NOMO-1 treated with DMSO at 0.1 percent for 48 hours (cell line): Measurements from ENCODE around the gene TXK.

Experiments
- DNase-seq: peaks from one replicate; lab custom pipeline; 2025; ENCODE audit not compliant: unreplicated experiment; lab: John Stamatoyannopoulos, UW

The TXK gene

DNA sequence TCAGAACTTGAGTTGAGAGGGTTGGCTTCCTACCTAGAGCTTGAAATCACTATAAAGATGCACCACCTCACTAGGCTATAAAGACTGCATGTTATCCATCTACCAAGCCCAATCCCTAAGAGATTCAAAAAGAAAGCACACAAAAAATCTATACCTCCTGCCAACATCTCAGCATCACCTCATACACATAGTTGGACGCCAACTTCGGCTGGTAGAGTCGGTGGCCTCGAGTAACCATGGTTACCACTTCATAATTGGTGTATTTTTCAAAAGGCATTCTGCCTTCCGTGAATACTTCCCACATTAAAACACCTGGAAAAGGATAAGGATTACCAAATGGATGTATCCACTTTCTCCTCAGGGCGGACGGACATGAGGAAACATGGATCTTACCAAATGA, 4.5 kb upstream of the TXK start:
- DNase-seq: no peak

DNA sequence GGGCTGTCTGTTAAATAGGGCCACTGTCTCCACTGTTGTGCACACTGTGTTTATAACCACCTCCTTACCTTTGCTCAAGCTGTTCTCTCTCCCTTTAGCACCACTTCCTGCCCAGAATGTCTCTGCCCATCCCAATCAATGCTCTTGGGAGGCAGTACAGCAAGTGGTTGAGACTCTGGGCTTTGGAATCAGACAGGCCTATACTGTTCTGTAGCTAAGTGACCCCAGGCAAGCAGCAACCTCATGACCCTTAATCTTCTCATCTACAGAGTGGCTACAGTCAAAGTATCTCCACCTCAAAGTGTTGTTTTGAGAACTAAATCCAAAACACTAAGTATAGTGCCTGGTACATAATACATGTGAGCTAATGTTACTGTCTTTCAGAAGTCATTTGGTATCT, 3.8 kb upstream of the TXK start:
- no peak for DNase-seq

DNA sequence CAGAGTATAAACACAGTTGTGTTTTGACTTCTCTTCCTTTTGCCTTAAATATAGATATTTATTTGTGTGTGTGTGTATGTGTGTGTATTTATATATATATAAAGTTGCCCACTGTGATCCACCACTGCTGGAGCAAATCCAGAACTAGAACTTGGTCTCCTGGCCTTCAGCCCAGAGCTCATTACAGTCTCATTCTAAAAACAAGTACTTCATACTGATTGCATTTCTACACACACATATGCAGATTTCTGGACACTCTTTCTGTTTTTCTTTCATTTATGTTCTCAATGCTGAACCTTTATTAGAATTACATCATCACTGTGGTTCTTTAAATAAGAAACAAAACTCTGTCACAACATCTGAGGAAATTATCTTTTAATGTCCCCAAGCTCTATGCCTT, 381 bp downstream of the TXK start:
- peak; percentile 41 for DNase-seq

DNA sequence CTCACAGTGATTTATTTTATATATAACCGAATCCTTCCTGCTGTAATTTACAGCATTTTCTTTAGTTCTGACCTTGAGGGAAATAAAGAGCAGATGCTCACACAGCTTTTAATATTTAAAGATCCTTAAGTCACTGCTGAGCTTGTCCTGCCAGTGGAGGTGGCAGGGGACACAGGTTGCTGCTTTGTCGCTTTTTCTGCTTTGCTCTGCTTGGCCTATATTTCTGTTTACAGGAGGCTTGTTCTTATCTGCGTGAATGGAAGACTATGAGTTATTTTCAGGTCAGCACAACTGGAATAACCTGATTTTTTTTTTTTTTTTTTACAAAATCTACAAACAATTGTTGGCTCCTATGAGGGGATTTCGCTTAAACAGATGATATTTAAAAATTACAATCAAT, 2.3 kb downstream of the TXK start:
- no peak for DNase-seq

DNA sequence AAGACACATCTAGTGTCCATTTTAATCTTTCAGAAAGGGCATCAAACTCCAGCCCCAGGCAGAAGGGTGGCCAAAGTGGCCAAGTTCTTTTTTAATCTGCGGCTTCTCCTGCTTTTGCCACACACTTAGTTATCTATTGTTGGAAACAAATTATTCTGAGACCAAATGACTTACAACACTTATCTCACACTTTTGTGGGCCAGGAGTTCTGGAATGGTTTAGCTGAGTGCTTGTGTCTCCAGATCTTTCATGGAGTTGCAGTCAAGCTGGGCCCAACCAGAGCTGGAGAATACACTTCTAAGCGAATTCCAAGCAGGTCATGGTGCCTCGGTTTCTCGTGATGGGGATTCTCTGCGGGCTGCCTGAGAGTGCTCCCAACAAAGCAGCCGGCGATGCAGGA, 4.0 kb downstream of the TXK start:
- no peak for DNase-seq

DNA sequence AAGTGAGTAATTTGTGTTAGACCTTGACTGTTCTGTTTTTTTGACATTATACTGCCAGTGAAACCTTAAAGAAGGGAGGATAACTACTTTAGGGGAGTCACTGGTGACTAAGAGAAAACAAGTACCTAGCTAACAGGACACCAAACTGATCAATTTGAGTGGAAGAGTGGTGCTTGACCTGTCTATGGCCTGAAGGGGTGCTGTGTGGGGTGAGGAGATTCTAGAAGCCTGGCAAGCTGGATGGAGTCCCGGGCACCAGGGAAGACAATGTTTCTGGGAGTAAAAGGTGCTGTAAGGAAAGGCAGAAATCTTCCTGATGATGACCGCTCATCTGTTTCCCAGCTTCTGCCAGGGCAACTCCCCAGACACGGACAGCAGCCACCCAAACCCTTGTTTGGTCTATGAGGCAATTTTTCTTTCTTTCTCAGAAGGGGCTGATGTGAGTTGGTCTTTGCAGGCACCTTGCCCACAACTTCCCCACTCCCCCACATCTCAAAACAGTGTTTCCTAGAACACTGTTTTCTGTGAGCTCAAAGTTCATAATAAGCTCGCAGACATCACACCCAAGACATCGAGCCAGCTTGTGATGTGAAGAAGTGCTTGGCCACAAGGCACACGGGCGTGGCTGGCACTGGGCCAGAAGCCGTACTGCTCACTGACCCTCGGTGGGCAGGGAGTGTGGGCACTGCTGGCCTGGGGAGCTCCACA, 4.6 kb downstream of the TXK start:
- DNase-seq: no peak

DNA sequence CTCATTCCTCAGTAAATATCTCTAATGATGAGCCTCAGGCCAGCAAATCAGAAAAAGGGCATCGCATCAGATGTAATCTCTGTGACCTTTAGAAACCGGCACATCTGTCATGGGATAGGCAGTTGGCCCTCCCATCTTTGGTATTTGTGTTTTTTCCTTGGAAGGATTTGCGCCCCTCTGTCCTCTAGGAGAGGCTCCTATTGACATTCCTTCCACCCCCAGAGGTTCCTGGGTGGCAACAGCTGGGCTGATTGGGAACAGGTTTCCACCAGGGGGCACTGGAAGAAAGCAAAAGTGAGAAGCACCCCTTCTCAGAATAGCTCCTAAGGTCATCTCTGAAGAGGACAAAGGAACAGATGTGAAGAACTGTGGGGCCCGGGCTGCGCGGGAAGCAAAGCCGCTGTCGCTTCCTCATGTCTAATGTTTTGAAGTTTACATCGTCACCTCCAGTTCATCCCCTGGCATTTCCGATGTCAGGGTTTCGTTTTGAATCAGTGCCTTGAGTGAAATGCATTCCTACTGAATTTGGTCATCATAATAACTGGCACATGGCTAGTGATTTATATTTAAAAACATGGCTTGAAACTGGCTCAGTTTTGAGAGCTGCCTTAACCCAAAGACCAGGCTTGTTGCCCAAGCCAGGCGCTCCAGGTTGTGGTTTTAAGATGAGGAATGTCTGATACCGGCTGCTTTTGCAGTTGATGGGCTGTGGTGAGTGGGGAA, 6.2 kb downstream of the TXK start:
- DNase-seq: peak; percentile 65

DNA sequence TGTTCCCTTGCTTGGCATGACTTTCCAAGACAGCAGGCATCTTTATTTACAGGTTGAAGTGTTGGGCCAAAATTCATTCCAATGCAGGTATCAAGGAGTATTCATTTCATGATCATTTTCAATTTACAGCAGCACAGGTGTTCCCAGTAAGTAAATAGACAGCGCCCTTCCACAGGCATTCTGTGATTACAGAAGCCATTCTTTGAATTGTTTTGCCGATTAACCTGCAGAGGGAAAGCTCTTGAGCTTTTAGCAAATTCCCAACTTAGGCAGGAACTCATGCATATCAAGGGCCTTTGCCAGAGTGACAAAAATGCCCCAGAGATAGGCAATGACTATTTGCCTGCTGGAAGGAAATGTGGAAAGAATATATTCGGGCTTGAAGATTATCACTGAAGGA, 6.8 kb downstream of the TXK start:
- no peak for DNase-seq

DNA sequence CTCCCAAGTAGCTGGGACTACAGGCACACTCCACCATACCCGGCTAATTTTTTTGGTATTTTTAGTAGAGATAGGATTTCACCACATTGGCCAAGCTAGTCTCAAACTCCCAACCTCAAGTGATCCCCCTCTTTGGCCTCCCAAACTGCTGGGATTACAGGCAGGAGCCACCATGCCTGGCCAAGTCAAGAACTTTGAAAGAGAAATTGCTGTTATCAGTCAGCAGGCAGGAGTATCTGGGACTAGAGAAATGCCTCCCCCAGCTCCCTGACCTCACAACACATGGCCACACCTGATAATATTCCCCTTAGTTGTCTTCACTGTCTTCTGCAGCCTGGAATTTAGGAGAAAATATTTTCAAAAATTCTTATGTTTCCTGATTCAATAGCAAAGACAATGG, 7.4 kb downstream of the TXK start:
- DNase-seq: no peak

DNA sequence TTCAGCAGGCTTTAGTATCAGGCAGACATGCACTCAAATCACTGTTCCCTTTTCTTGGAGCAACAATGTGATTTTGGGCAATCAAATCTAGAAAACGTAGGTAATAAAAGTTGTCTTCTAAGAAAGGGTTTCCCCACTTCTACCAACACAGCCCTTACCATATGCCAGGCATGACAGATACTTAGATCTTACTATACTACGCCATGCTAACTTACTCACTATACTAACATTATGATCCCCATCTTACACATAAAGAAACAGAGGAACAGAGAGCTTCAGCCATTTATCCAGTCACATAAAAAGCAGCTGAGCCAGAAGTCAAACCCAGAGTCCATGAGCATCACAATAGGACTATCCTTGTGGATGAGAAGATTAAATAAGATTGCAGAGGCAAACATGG, 9.2 kb downstream of the TXK start:
- no peak for DNase-seq

DNA sequence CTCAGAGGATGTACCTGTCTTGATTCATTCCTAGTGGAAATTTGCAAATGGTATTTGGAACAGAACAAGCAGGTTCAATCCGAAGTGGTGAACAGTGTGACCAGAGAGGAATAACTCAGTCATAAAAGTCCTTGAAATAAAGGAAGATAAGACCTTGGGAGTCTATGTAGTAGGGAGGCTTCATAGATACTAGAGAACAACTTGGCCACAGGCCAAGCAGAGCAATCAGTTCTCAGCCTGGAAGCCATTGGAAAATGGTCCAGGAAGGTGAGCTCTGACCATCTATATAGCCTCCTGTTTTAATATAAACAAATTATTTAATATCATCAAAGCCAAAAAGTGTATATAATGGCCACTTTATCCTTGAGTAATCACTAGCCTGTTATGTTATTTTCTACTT, 11.3 kb downstream of the TXK start:
- no peak for DNase-seq

DNA sequence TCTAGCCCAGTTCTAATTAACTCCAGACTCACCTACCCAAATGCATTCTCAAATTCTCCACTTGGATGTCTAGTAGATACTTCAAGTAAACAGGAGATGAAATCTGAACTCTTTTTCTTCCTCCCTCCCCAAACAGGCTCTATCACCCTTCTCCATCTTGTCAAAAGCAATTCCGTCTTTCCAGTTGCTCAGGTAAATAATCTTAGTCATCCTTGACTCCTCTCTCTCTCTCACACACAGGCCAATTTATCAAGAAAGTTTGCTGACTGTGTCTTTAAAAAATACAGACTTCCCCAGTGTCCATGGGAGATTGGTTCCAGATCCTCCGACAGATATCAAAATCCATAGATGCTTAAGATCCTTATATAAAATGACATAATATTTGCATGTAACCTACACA, 12.9 kb downstream of the TXK start:
- no peak for DNase-seq

DNA sequence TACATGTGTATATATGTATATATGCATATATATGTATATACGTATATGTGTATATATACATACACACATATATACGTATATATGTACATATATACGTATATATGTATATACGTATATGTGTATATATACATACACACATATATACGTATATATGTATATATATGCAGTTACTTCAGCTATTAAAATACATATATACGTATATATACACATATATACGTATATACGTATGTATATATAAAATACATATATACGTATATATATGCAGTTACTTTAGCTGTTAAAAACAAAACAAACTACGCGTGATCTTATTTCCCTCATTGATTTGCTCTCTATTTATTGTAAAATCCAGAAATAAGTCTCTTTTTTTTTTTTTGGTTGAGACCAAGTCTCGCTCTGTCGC, 13.9 kb downstream of the TXK start:
- no peak for DNase-seq

DNA sequence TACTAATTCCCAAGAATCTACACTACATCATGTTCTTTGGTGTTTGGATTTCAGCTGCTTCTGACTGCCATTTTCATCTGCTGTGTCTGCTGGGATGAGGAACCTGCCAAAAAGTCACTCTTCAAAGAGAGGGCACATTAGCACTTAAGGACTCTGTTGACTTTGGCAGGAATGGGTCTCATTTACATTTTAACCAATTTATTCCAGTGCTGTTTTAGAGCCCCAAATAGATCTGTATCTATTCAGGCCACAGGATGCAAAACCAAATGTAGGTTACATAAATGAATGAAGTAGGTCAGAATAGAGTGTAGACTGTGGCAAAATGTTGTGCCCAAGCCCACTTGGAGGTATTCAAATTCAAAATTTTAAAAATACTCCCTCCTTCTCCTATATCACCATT, 14.4 kb downstream of the TXK start:
- no peak for DNase-seq

DNA sequence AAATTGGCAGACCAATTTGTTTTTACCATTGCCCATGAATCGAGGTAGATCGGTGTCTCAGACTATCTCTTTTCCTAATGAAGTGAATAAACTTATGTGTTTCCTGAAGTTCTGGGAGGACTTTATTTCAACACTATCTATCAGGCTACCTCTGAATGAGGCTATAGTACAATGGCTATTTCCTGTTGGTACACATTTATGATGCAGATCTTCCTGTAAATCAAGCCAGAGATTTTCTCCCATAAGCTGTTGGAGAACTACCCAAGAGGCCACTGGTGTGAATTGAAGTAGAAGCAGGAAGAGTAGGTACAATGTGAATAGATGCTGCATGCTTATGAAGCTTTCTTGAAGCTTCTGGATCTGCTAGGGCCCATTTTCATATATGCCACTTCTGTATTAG, 16.0 kb downstream of the TXK start:
- no peak for DNase-seq

DNA sequence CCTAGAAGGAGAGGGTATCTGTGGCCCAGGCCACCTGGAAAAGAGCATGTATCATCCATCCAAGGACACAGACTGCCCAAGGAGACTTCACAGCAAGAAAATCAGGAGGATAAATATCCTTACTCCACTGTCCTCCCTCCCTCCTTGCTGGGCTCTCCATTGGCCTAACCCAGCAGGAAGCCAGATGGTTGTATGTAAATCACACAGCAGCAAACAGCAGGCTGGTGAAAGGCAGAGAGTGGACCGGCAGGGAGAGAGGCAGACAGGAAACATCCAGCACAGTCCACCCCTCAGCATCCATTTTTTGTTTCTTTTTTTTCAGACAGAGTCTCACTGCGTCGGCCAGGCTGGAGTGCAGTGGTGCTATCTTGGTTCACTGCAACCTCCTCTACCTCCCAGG, 17.5 kb downstream of the TXK start:
- no peak for DNase-seq

DNA sequence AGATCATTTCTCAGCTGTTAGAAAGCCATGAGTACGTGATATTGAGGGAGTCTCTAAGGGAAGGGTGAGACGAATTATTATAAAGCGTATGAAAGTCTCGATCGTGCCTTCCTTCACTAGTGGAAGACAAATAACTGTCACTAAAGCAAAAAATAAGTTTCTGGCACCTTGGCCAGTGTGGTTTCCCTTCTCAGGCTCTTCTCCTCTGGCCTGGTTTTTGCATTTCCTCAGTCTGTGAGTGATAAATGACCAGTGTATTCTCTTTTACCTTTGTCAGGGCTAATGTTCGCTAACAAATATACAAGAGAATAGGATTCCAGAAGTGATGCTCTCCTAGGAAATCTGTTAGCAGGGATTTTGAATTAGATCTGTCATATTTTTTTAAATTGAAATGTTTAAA, 19.6 kb downstream of the TXK start:
- no peak for DNase-seq

DNA sequence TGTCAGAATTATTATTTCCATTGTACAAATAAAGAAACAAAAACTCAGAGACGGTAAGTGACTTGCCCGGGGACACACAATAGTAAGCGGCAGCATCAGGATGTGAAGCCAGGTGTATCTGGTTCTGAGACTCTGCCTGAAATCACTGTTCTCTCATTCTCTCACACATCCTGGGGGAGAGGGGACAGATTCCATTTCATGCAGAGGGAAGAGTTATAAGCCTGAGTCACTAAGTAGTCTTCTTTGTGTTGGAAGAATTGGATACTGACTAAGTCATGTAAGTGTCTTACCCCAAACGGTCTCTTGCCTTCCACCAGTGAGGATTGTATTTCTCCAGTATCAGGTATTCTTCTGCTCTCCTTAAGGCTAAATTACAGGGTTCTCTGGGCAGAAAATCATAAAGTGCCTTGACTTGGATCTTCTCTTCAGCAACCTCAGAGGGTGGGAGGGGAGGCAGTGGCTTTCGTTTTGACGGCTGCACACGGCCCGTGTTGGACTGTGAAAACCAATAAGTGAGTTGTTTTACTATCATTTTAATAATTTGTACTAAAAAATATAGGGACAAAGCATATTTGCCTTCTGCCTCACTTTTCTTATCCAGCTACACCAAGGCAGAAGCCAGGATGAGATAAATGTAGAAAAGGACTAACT, 21.9 kb downstream of the TXK start:
- DNase-seq: no peak

DNA sequence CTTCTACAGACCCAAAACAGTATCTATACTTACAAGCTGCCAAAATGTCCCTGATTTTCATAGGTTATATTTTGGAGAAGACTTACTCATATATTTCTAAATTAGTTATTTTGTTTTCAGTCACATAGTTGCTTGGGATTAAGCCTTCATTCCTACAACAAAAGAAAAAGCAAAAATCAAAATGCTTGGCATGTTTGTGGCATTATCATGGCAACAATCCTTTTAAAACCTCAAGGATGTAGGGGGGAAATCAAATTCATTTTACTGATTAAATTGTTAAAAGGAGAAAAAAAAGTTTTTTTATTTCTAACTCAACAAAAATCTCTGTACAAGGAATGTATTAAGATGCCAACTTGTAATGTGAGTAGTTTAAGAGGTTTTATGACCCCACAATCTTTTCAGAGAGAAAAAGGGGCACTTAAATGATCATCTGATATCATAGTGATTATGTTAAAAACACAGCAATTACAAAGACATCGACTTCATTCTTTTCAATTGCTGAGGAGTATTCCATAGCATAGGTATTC, 23.5 kb downstream of the TXK start:
- DNase-seq: no peak

DNA sequence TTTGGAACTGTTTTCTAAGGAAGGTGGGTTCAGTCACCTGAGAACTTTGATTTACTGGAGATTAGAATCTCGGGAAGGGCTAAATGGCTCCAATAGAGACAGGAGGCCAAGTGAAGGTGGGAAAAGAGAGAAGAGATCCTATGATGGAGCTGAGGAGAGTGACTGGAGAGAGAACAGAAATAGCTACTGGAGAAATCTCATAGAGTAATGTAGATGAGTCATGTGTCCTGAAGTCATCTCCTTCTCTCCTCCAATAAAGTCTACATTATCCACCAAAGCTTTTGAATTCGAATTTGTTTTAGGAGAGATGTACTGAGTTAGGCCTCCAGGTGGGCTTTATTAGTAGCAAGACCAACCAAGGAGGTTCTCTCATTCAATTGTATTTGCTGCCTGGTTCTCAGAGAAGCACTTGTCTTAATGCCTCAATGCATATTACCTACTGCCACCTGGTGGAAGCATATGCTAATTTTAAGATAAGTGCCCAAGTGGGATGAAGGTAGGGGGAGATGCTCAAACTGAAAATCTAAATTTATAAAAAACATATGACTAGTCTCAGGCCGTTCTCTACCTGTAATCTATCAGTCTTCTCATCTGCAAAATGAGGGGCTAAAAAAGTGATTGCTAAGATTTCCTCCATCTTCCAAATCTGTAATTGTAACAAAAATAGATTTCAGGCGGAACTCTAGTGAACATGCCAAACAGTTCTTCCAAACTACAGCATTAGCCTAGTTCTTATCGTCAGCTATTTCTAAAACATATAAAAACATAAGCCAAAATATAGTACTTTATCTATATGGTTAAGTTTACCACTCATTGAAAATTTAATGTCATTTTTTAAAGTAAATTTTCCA, 24.4 kb downstream of the TXK start:
- DNase-seq: peak; percentile 33

DNA sequence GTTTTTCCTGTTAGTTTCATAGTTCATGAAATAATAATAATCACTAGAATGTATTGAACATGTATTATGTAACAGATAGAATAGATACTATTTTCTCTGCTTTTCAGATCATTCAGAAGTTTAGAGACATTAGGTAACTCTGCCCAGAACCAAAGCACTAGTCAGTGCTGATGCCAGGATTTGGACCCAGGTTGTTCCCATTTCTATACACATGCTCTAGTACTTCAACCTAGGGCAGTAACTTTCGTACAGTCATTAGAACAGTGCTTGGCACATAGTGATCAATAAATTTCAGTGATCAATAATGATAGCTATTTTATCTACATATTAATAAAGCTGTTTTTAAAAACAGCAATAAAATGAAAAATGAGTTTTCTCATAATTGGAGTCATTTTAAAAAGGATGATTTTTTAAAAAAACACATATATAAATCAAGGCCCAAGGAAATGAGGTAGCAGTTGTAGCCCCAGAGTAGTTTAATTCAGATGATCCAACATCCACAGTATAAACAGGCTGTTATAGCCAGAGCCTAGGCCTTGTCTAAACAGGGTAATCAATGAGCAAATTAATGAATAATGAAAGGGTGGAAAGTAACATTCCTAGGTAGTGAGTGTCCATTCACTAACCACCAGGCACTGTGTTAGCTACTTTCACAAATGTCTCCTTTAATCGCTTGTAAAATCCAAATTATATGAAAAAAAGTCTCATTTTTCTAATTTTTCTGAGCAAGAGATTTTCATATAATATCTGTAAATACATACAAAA, 25.6 kb downstream of the TXK start:
- DNase-seq: no peak
